Measurements from ENCODE around the gene WRNIP1.

Gene WRNIP1

GRCh38 chr6:2740581-2740980 is 24.6 kb upstream of the WRNIP1 start:
- no peak for DNase-seq (ENCODE audit: low read depth in 2 of 3, low spot score in 1 of 3)

- no peak for DNase-seq (ENCODE audit: low read depth in 2 of 3, low spot score in 1 of 3)
Measured at GRCh38 chr6:2741756-2742155, 23.4 kb upstream of the WRNIP1 start.

- no peak for DNase-seq (ENCODE audit: low read depth in 2 of 3, low spot score in 1 of 3)
Measured at GRCh38 chr6:2743280-2744208, 21.6 kb upstream of the WRNIP1 start.

GRCh38 chr6:2744209-2744771 is 20.9 kb upstream of the WRNIP1 start:
- DNase-seq (ENCODE audit: low read depth in 2 of 3, low spot score in 1 of 3), result no peak

GRCh38 chr6:2744778-2745177 is 20.4 kb upstream of the WRNIP1 start:
- DNase-seq (ENCODE audit: low read depth in 2 of 3, low spot score in 1 of 3), result no peak

- no peak for DNase-seq (ENCODE audit: low read depth in 2 of 3, low spot score in 1 of 3)
Measured at GRCh38 chr6:2745246-2745645, 19.9 kb upstream of the WRNIP1 start.

- DNase-seq (ENCODE audit: low read depth in 2 of 3, low spot score in 1 of 3), result no peak
Measured at GRCh38 chr6:2746557-2747061, 18.6 kb upstream of the WRNIP1 start.

GRCh38 chr6:2748183-2748582 is 17.0 kb upstream of the WRNIP1 start:
- no peak for DNase-seq (ENCODE audit: low read depth in 2 of 3, low spot score in 1 of 3)

GRCh38 chr6:2749969-2750600 is 15.1 kb upstream of the WRNIP1 start:
- DNase-seq (ENCODE audit: low read depth in 2 of 3, low spot score in 1 of 3), result peak; percentile 50 to 79 (median 58)

GRCh38 chr6:2750832-2751231 is 14.4 kb upstream of the WRNIP1 start, which contains the start of gene MYLK4:
TSS of gene MYLK4 (minus strand) at chr6:2750922. CDS start at chr6:2749294, 1,628 bp downstream.
- DNase-seq (ENCODE audit: low read depth in 2 of 3, low spot score in 1 of 3), result no peak

- no peak for DNase-seq (ENCODE audit: low read depth in 2 of 3, low spot score in 1 of 3)
Measured at GRCh38 chr6:2751871-2752270, 13.3 kb upstream of the WRNIP1 start.

- no peak for DNase-seq (ENCODE audit: low read depth in 2 of 3, low spot score in 1 of 3)
Measured at GRCh38 chr6:2752477-2753109, 12.6 kb upstream of the WRNIP1 start.

GRCh38 chr6:2753110-2753489 is 12.1 kb upstream of the WRNIP1 start:
- DNase-seq (ENCODE audit: low read depth in 2 of 3, low spot score in 1 of 3), result no peak

GRCh38 chr6:2753743-2754142 is 11.4 kb upstream of the WRNIP1 start:
- DNase-seq (ENCODE audit: low read depth in 2 of 3, low spot score in 1 of 3), result no peak

- DNase-seq (ENCODE audit: low read depth in 2 of 3, low spot score in 1 of 3), result no peak
Measured at GRCh38 chr6:2754393-2754792, 10.8 kb upstream of the WRNIP1 start.

- DNase-seq (ENCODE audit: low read depth in 2 of 3, low spot score in 1 of 3), result no peak
Measured at GRCh38 chr6:2754911-2755310, 10.3 kb upstream of the WRNIP1 start.

GRCh38 chr6:2755456-2755855 is 9.7 kb upstream of the WRNIP1 start:
- no peak for DNase-seq (ENCODE audit: low read depth in 2 of 3, low spot score in 1 of 3)

GRCh38 chr6:2756241-2756640 is 9.0 kb upstream of the WRNIP1 start:
- no peak for DNase-seq (ENCODE audit: low read depth in 2 of 3, low spot score in 1 of 3)

- no peak for DNase-seq (ENCODE audit: low read depth in 2 of 3, low spot score in 1 of 3)
Measured at GRCh38 chr6:2756687-2757224, 8.4 kb upstream of the WRNIP1 start.

GRCh38 chr6:2758980-2759379 is 6.2 kb upstream of the WRNIP1 start:
- DNase-seq (ENCODE audit: low read depth in 2 of 3, low spot score in 1 of 3), result no peak

Measured in stimulated activated CD4-positive, alpha-beta T cell treated with anti-CD3 and anti-CD28 coated beads, Interleukin-12 subunit alpha, Interleukin-12 subunit beta, amount 100 ng/mL, for 48 hours (primary cell).